Type B pancreatic cell (in vitro differentiated cells): ENCODE results near the gene SBK3. TPM values are rescaled to one million over a fixed set of nuclear protein-coding genes. Genes with fewer than 3 reads are reported as not detected.

Experiments used
- DNase-seq: peaks from one replicate; pipeline ENCODE4 v3.0.0; 2021; ENCODE audit warnings: mixed read lengths; ENCODE audit not compliant: unreplicated experiment; ENCODE audit errors: extremely low spot score
- H3K27ac Mint-ChIP-seq: 2 replicates; pipeline ENCODE4 v1.8.0; 2021; ENCODE audit warnings: mild to moderate bottlenecking, mixed read lengths
- H3K27me3 Mint-ChIP-seq: 2 replicates; pipeline ENCODE4 v1.8.0; 2021; ENCODE audit warnings: mixed read lengths
- H3K36me3 Mint-ChIP-seq: 2 replicates; pipeline ENCODE4 v1.8.0; 2021; ENCODE audit warnings: mixed read lengths
- H3K4me1 Mint-ChIP-seq: one replicate; pipeline ENCODE4 v1.8.0; 2021; ENCODE audit warnings: mixed read lengths; ENCODE audit not compliant: unreplicated experiment
- H3K4me3 Mint-ChIP-seq: 2 replicates; pipeline ENCODE4 v1.8.0; 2021; ENCODE audit warnings: mild to moderate bottlenecking, mixed read lengths
- H3K9me3 Mint-ChIP-seq: 2 replicates; pipeline ENCODE4 v1.8.0; 2021; ENCODE audit warnings: mixed read lengths
- total RNA-seq: library from RNA; stranded (reverse); gene quantifications from 2 replicates; pipeline ENCODE4 v1.2.1, GENCODE V29; 2021; ENCODE audit warnings: low replicate concordance
- TF ChIP-seq, protein P1 (sequence below): fragments of 200-600 bp; sonication (generic); conservative IDR thresholded peaks from 2 replicates; pipeline ENCODE4 v1.5.0; 2021; ENCODE audit warnings: antibody characterized with exemption, mild to moderate bottlenecking

Gene SBK3
- total RNA-seq, 1 donor from 2014 or later: 0.24 TPM

DNA sequence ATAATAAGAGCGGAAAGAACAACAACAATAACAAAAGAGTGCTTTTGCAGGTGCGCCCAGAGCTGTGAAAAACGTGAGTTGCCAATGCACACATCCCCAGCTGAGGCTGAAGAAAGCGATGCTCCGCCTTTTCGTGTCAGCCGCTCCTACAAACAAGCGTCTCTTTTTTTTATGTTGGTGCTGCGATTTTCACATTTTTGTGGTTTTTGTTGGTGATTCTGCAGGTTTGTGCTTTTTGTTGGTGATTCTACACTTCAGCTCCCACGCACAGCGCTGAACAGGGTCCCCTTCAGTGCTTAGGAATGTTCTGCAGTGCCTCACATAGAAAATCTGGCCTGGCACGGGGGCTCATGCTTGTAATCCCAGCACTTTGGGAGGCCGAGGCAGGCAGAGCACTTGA lies 7.3 kb upstream of the SBK3 start:
- no peak for DNase-seq
- Mint-ChIP-seq H3K9me3 (no peaks in the 10 kb centered on the region), H3K27me3 (peaks cover 26% of the 10 kb centered on the region), H3K27ac (peak overlapping the region; percentile 65), H3K4me3 (no peak overlapping the region), H3K4me1 (peaks cover 28% of the 10 kb centered on the region), H3K36me3 (no peaks in the 10 kb centered on the region)
- TF ChIP-seq, protein P1, sequence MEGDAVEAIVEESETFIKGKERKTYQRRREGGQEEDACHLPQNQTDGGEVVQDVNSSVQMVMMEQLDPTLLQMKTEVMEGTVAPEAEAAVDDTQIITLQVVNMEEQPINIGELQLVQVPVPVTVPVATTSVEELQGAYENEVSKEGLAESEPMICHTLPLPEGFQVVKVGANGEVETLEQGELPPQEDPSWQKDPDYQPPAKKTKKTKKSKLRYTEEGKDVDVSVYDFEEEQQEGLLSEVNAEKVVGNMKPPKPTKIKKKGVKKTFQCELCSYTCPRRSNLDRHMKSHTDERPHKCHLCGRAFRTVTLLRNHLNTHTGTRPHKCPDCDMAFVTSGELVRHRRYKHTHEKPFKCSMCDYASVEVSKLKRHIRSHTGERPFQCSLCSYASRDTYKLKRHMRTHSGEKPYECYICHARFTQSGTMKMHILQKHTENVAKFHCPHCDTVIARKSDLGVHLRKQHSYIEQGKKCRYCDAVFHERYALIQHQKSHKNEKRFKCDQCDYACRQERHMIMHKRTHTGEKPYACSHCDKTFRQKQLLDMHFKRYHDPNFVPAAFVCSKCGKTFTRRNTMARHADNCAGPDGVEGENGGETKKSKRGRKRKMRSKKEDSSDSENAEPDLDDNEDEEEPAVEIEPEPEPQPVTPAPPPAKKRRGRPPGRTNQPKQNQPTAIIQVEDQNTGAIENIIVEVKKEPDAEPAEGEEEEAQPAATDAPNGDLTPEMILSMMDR: no peak

DNA sequence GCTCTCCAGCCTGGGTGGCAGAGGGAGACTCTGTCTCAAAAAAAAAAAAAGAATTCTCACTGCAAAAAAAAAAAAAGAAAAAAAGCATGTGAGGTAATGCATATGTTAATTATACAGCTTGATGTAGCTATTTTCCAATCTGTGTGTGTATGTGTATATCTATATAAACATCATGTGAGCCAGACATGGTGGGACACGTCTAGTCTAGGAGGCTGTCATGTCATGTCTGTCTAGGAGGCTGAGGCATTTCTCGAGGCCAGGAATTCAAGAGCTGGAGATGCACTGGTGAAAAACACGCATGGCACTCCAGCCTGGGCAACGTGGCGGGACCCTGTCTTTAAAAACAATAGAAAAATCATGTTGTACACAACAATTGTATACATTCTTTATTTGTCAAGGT lies 6.9 kb upstream of the SBK3 start:
- Mint-ChIP-seq H3K27me3 (peaks cover 23% of the 10 kb centered on the region), H3K9me3 (no peaks in the 10 kb centered on the region), H3K4me3 (no peak overlapping the region), H3K4me1 (peaks cover 27% of the 10 kb centered on the region), H3K27ac (no peak overlapping the region), H3K36me3 (no peaks in the 10 kb centered on the region)
- DNase-seq: no peak
- TF ChIP-seq, protein P1: no peak

DNA sequence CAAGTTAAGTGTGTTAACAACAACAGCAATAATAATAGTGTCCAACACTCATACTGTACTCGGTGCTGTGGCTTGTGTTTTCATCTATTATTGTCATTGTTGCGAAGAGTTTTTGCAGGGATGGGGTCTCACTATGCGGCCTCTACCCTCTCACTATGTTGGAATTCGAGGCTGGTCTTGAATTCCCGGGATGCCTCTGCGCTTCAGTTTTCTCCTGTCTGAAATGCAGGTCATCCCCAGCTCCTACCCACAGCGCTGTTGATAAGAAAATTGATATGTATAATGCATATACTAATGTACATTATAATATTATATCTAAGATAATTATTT lies 4.9 kb upstream of the SBK3 start:
- TF ChIP-seq, protein P1: no peak
- peaks cover 28% of the 10 kb centered on the region for H3K4me1 Mint-ChIP-seq
- no peaks in the 10 kb centered on the region for H3K9me3 Mint-ChIP-seq

DNA sequence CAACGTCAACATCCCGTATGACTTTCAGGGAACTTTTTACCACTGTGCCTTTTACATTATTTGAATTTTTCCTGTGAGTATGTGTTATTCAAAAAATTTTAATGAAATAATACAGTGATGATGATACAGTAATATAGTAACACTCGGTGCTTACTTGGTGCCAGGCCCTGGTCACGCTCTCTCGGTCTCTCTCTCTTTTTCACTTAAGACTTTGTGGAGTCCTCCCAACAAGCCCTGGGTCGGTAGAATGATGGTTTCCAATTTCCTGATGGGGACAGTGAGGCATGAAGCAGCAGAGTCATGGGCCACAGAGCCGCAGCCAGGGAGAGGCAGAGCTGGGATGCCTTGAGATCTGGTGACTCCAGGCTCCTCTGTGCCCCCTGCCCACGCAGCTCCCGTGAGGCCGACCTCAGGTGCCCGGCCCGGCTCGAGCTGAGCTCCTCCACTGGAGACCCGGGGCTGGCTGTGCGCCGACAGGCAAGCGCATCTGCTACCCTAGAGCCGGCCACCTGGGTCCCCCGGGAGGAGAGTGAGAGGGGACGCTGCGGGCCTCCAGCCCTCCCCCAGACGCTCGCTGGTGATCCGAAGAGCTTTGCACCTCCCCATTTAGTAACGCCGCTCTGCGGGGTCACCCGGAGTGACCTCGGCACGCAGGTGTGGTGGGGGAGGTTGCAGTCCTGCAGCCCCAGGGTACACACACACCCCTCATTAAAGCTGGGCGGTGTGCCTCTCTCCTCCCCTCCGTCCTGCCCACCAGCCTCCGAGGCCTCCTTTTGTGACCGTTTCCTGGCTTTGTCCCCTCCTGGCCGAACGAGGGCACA lies 4.4 kb upstream of the SBK3 start:
- peak overlapping the region; percentile 71 for H3K4me3 Mint-ChIP-seq
- peaks cover 29% of the 10 kb centered on the region for H3K27me3 Mint-ChIP-seq
- DNase-seq: no peak
- peak overlapping the region; percentile 70 for H3K27ac Mint-ChIP-seq
- H3K4me1 Mint-ChIP-seq: peaks cover 25% of the 10 kb centered on the region
- no peaks in the 10 kb centered on the region for H3K36me3 Mint-ChIP-seq
- H3K9me3 Mint-ChIP-seq: no peaks in the 10 kb centered on the region
- TF ChIP-seq, protein P1: no peak

More for the DNA sequence above, 4.9 kb upstream of the SBK3 start:
- peaks cover 29% of the 10 kb centered on the region for H3K27me3 Mint-ChIP-seq
- peak overlapping the region; percentile 71 for H3K4me3 Mint-ChIP-seq
- H3K36me3 Mint-ChIP-seq: no peaks in the 10 kb centered on the region
- H3K27ac Mint-ChIP-seq: peak overlapping the region; percentile 66
- DNase-seq: no peak

DNA sequence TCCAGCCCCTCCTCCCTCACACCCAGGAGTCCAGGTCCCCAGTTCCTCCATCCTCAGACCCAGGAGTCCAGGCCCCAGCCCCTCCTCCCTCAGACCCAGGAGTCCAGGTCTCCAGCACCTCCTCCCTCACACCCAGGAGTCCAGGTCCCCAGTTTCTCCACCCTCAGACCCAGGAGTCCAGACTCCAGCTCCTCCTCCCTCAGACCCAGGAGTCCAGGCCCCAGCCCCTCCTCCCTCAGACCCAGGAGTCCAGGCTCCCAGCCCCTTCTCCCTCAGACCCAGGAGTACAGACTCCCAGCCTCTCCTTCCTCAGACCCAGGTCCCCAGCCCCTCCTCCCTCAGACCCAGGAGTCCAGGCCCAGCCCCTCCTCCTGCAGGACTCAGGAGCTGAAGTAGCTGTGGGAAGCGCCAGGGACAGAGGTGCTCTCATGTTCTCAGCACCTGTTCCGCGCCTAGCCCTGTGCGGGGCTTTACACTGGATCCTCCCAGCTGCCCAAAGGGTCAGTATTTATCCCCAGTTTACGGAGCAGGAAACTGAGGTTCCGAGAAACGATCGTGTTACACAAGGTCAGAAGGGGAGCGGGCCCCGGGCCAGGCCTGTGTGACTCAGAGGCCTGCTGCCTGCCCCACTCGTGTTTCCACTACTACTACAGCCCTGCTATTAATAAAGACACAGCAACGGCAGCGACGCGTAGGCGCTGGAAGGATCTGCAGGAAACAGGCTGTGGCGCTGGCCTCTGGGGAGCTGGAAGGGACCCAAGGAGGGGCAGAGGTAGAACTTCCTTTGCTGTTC lies 1.7 kb upstream of the SBK3 start:
- H3K27ac Mint-ChIP-seq: peak overlapping the region; percentile 48
- no peak for DNase-seq
- no peak overlapping the region for H3K4me3 Mint-ChIP-seq
- H3K36me3 Mint-ChIP-seq: no peaks in the 10 kb centered on the region
- TF ChIP-seq, protein P1: no peak
- peaks cover 16% of the 10 kb centered on the region for H3K4me1 Mint-ChIP-seq
- H3K9me3 Mint-ChIP-seq: peaks cover under 1% of the 10 kb centered on the region
- H3K27me3 Mint-ChIP-seq: peaks cover 19% of the 10 kb centered on the region
